Sigmoid colon (tissue), 7 donors: ENCODE measurements around the gene DGAT2. TPM values are rescaled to one million over a fixed set of nuclear protein-coding genes. Genes with fewer than 3 reads are reported as not detected.

Source experiments
- DNase-seq: peaks from one replicate; pipeline ENCODE4 v3.0.0-alpha.2; 2019
- H3K27ac ChIP-seq, 4 donors: fragments of 200-600 bp; sonication (generic); one replicate each; pipeline ENCODE4 v1.5.1; 2016 to 2019; ENCODE audit warnings: mild to moderate bottlenecking in 1 of 4
- H3K27me3 ChIP-seq, 3 donors: fragments of 200-600 bp; sonication (generic); one replicate each; pipeline ENCODE4 v1.5.1; 2019; ENCODE audit warnings: mild to moderate bottlenecking in 1 of 3
- H3K36me3 ChIP-seq, 4 donors: fragments of 200-600 bp; sonication (generic); one replicate each; pipeline ENCODE4 v1.5.1; 2016 to 2019
- H3K4me1 ChIP-seq, 4 donors: fragments of 200-600 bp; sonication (generic); one replicate each; pipeline ENCODE4 v1.5.1; 2017 to 2019
- H3K4me3 ChIP-seq, 4 donors: fragments of 200-600 bp; sonication (generic); one replicate each; pipeline ENCODE4 v1.5.1; 2017 to 2019; ENCODE audit warnings: mild to moderate bottlenecking in 2 of 4, moderate library complexity in 1 of 4
- H3K9me3 ChIP-seq, 4 donors: fragments of 200-600 bp in 3 of 4; sonication (generic) in 3 of 4; one replicate each; pipeline versions ENCODE4 v1.5.1 to v1.6.1; 2013 to 2019
- EP300 ChIP-seq, 4 donors: sonication (generic); formaldehyde crosslinking; IDR thresholded peaks; one replicate each; pipeline ENCODE4 v1.6.1; 2017; ENCODE audit warnings: antibody characterized with exemption in 4 of 4
- POLR2A ChIP-seq, 2 donors: fragments of 450-650 bp; IDR thresholded peaks; one replicate each; pipeline ENCODE4 v1.6.1; 2016; ENCODE audit warnings: antibody characterized with exemption in 2 of 2, mild to moderate bottlenecking in 2 of 2, moderate library complexity in 2 of 2
- POLR2AphosphoS5 ChIP-seq, 4 donors: sonication (generic); formaldehyde crosslinking; IDR thresholded peaks; one replicate each; pipeline ENCODE4 v1.6.1; 2017; ENCODE audit warnings: antibody characterized with exemption in 4 of 4
- WGBS, 2 donors: extraction: QIAGEN DNeasy Blood & Tissue Kit; methylation state at CpG; one replicate each; pipeline ENCODE4 v1.1.7; 2013; 5-methylcytosine and 5-hydroxymethylcytosine counted together
- intact Hi-C: fragments of 100-400 bp; cut with DNase I; formaldehyde crosslinking; loops from one replicate; pipeline ENCODE4 v1.15.1; 2023
- polyA plus RNA-seq, 3 donors: library from polyadenylated mRNA; stranded (reverse); fragments of 200-250 nt; gene quantifications; one replicate each; pipeline ENCODE4 v1.2.3, GENCODE V29; 2013
- total RNA-seq, 4 donors: library from RNA; depleted of rRNA; stranded (reverse); fragments of >200 nt; gene quantifications; one replicate each; pipeline ENCODE4 v1.1.0, GENCODE V29; 2016
- TF ChIP-seq, protein P1 (sequence below), 4 experiments: fragments of 450-650 bp in 3 of 4; fragments of 200-600 bp in 1 of 4; IDR thresholded peaks; one replicate each; pipeline ENCODE4 v1.5.1; 2016 to 2019; ENCODE audit warnings: antibody characterized with exemption in 4 of 4, mild to moderate bottlenecking in 3 of 4, moderate library complexity in 2 of 4
- donor health status: healthy with polysubstance abuse.
- donor health status: Bipolar disorder and iron deficiency.
- donor health status: healthy.

Gene DGAT2
- total and polyA plus RNA-seq, 7 donors = 0.55 to 20.3 (median 1.2) TPM

- peak overlapping the region; percentile 94 to 98 (median 96) for H3K27ac ChIP-seq
- no peak for DNase-seq
- no peaks in the 10 kb centered on the region for H3K27me3 ChIP-seq
- peak overlapping the region; percentile 89 to 98 (median 94) for H3K4me3 ChIP-seq
- H3K9me3 ChIP-seq = no peaks in the 10 kb centered on the region
- 1% methylated on average over 12 of the region's 12 CpGs for WGBS, 2 donors
- intact Hi-C loops = loop anchor here (10.0 kb wide), 1 partner anchor 230 kb away; no protein-coding TSS in a partner anchor
- H3K36me3 ChIP-seq = no peaks in the 10 kb centered on the region
- TF ChIP-seq, protein P1, sequence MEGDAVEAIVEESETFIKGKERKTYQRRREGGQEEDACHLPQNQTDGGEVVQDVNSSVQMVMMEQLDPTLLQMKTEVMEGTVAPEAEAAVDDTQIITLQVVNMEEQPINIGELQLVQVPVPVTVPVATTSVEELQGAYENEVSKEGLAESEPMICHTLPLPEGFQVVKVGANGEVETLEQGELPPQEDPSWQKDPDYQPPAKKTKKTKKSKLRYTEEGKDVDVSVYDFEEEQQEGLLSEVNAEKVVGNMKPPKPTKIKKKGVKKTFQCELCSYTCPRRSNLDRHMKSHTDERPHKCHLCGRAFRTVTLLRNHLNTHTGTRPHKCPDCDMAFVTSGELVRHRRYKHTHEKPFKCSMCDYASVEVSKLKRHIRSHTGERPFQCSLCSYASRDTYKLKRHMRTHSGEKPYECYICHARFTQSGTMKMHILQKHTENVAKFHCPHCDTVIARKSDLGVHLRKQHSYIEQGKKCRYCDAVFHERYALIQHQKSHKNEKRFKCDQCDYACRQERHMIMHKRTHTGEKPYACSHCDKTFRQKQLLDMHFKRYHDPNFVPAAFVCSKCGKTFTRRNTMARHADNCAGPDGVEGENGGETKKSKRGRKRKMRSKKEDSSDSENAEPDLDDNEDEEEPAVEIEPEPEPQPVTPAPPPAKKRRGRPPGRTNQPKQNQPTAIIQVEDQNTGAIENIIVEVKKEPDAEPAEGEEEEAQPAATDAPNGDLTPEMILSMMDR (IDR thresholded peaks at IDR 0.05) = no peak
- TF ChIP-seq POLR2AphosphoS5 (IDR thresholded peaks at IDR 0.05) = peak in 1 of 4 donors; percentile 13
- peaks cover 0 to 42% (median 28%) of the 10 kb centered on the region in 4 donors for H3K4me1 ChIP-seq
Measured at GRCh38 chr11:75814363-75814676, 45.7 kb downstream of the DGAT2 start.

DNA sequence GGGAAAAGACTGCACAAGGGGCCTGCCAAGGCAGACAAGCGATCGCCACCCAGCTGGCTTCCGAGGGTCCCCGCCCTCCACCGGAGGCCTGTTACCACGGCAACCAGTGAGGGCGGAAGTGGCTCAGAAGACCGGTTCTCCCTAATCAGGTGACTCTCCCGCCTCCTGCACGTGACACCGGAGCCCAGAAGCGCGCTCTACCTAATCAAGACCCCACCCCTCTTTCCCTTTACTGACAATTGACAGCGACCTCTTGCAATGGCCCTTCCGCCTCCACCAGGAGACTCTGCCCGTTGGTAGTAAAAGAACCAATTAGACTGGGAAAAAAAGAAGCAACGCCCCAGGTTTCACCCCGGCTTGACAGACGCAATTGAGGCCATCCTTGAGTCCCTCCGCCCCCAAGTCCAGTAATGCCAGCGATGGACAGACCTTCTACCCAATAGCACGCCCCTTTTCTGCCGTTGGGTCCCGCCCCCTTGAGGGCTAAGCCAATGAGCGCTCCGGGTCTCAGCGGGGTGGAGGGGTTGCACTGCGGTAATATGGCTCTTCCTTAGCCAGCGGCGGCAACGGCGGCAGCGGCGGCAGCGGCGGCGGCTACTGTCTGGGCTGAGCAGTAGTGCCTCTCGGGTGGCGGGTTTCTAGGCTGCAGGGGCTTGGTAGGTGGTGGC, 46.2 kb downstream of the DGAT2 start, which contains the start of gene UVRAG:
TSS of gene UVRAG (plus strand) at position 534 of the 668 bp plus-strand sequence. CDS start 198 bp downstream, outside the sequence.
- TF ChIP-seq EP300 (IDR thresholded peaks at IDR 0.05) (peak in 1 of 4 donors; percentile 37), POLR2AphosphoS5 (IDR thresholded peaks at IDR 0.05) (peak; percentile 92 to 96 (median 94)), POLR2A (IDR thresholded peaks at IDR 0.05) (peak; percentile 77 to 83)
- TF ChIP-seq, protein P1 (IDR thresholded peaks at IDR 0.05) = peak in 3 of 4 experiments; percentile 15 to 36 (median 19)
- H3K4me1 ChIP-seq = peaks cover 0 to 42% (median 28%) of the 10 kb centered on the region in 4 donors
- H3K27ac ChIP-seq = peak within 1 kb of the TSS; percentile 94 to 98 (median 96)
- no peaks in the 10 kb centered on the region for H3K36me3 ChIP-seq
- H3K9me3 ChIP-seq = no peaks in the 10 kb centered on the region
- no peaks in the 10 kb centered on the region for H3K27me3 ChIP-seq
- intact Hi-C loops = loop anchor here (10.0 kb wide), 1 partner anchor 230 kb away; no protein-coding TSS in a partner anchor
- H3K4me3 ChIP-seq = peak within 1 kb of the TSS; percentile 89 to 98 (median 94)
- 0% methylated on average over 39 of the region's 39 CpGs for WGBS, 2 donors
- peak; percentile 99 for DNase-seq

DNA sequence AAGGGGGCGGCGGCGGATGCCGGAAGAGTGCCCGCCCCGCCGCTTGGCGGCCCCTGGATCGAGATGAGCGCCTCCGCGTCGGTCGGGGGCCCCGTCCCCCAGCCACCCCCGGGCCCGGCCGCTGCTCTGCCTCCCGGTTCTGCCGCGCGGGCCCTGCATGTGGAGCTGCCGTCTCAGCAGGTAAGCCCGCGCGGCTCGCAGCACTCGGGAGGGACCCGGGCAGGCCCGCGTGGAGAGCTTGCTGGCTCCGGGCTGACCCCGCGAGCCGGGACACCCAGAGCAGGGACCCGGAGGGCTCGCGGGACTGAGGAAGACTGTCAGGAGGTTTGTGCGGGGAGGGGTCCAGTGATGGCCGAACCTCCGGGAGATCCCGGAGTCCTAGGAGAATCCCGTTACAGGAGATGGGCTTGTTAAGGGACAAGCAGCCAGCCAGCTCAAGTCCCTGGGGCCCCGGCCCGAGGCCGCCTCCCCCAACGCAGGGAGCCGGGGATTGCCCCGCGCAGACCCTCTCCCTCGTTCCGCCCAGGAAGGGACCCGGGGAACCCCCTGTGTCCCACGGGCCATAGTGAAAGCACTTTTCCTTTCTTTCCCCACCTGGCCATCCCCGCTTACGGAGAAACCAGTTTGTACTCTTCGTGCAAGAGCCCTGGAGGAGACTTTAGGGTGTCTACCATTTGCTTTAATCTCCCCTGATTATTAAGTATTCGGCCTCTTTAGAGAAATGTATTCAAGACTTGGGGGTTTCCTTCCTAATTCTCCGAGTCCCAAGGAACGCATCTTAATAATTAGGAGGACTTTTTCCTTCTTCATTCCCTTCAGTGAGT, 47.0 kb downstream of the DGAT2 start:
- DNase-seq = peak; percentile 83
- no peak for TF ChIP-seq POLR2A (IDR thresholded peaks at IDR 0.05)
- TF ChIP-seq EP300 (IDR thresholded peaks at IDR 0.05) = no peak
- TF ChIP-seq, protein P1 (IDR thresholded peaks at IDR 0.05) = no peak
- no peak for TF ChIP-seq POLR2AphosphoS5 (IDR thresholded peaks at IDR 0.05)
- 0% methylated on average over 60 of the region's 60 CpGs for WGBS, 2 donors

DNA sequence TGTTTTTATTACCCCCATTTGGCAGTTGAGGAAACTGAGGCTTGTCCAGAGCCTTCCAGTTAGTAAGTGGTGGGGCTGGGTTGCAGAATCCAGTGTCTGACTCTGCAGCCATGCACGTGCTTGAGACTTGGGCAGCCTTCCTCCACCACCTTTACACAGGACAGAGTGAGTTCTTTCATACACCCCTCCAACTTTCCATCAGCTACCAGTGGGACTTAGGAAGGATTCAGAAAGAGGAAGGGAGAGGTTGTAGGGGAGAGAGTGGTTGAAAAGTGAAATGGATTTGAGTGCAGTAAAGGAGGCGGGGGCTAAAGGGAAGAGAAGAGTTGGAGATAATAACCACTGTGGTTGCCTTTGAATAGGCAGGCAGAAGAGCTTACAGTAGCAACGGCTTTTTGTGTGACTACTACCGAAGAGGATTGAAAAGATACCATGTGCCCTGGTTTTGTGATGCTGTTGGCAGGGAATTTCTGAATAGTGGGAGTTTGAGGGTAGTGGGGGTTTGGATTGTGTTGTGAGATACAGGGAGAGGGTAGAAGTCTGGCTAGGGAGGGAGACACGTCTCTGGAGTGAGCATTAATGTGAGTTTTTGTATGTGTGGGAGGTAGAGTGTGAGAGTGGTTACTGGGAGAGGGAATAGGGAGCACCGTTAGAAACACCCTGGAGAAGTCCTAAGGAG, 48.1 kb downstream of the DGAT2 start:
- H3K27ac ChIP-seq = peak overlapping the region; percentile 94 to 98 (median 96)
- no peak for DNase-seq
- intact Hi-C loops = loop anchor here (10.0 kb wide), 1 partner anchor 232 kb away; no protein-coding TSS in a partner anchor

More for the DNA sequence above, 47.0 kb downstream of the DGAT2 start:
- intact Hi-C loops = loop anchor here (10.0 kb wide), 1 partner anchor 231 kb away; no protein-coding TSS in a partner anchor
- H3K36me3 ChIP-seq = no peaks in the 10 kb centered on the region
- H3K9me3 ChIP-seq = no peaks in the 10 kb centered on the region
- no peaks in the 10 kb centered on the region for H3K27me3 ChIP-seq
- H3K4me1 ChIP-seq = peaks cover 0 to 45% (median 28%) of the 10 kb centered on the region in 4 donors
- peak overlapping the region; percentile 94 to 98 (median 96) for H3K27ac ChIP-seq
- H3K4me3 ChIP-seq = peak overlapping the region; percentile 89 to 98 (median 94)

More for the DNA sequence above, 48.1 kb downstream of the DGAT2 start:
- WGBS, 2 donors = 27 to 36% methylated on average over 6 of the region's 6 CpGs
- TF ChIP-seq POLR2A (IDR thresholded peaks at IDR 0.05) (no peak), EP300 (IDR thresholded peaks at IDR 0.05) (no peak), POLR2AphosphoS5 (IDR thresholded peaks at IDR 0.05) (no peak)
- TF ChIP-seq, protein P1 (IDR thresholded peaks at IDR 0.05) = no peak
- H3K36me3 ChIP-seq = no peaks in the 10 kb centered on the region
- H3K27me3 ChIP-seq = no peaks in the 10 kb centered on the region
- no peaks in the 10 kb centered on the region for H3K9me3 ChIP-seq
- H3K4me1 ChIP-seq = peaks cover 0 to 56% (median 33%) of the 10 kb centered on the region in 4 donors
- H3K4me3 ChIP-seq = peak overlapping the region; percentile 89 to 98 (median 94)
